K562 (cell line): ENCODE measurements around the gene IL34. TPM values are rescaled to one million over a fixed set of nuclear protein-coding genes. Genes with fewer than 3 reads are reported as not detected.
A peak's percentile ranks its signal among the peaks of the same experiment; 100 is the strongest.

Experiments used
- ATAC-seq: fragments of 200-7000 bp; cut with Tn5 transposase; 3 replicates; pipeline ENCODE4 v1.9.1; 2020; ENCODE audit warnings: moderate library complexity
- BruUV-seq: library from RNA; stranded (reverse); fragments of 400-500 nt; replicated peaks from 2 replicates; lab custom pipeline; 2021; lab: Mats Ljungman, UMichigan
- CTCF ChIA-PET: fragments of 300-600 bp; formaldehyde crosslinking; extraction: SDS; loops from one replicate; lab custom pipeline; 2021; ENCODE audit warnings: low intra/inter-chr PET ratio; lab: Yijun Ruan, JAX
- POLR2A ChIA-PET: fragments of 300-600, 350-650 bp; sonication (Branson Sonifier 250); formaldehyde crosslinking; extraction: SDS; loops from one replicate; lab custom pipeline; 2021; ENCODE audit warnings: antibody characterized with exemption, inconsistent platforms; lab: Yijun Ruan, JAX
- DNase-seq, 4 experiments: peaks; one replicate each; pipeline versions ENCODE4 v3.0.0 to v3.0.0-alpha.2; 2011 to 2018; ENCODE audit warnings: low spot score in 3 of 4, mixed read lengths in 3 of 4; ENCODE audit errors: extremely low read depth in 1 of 4
- FAIRE-seq: peaks from 2 replicates; lab custom pipeline; 2011; peaks lifted over from hg19 to GRCh38; lab: Jason Lieb, UNC
- H2AFZ ChIP-seq: 2 replicates; pipeline ENCODE4 v1.6.0; 2011; ENCODE audit warnings: low read depth, low read length, control low read depth, inconsistent platforms
- H3K27ac ChIP-seq: fragments of 200-600 bp; 3 replicates; pipeline ENCODE4 v1.8.0; 2011; ENCODE audit warnings: low read depth, mild to moderate bottlenecking, control low read depth, inconsistent platforms, low read length, moderate library complexity, mixed read lengths; ENCODE audit errors: extremely low read depth
- H3K27me3 ChIP-seq, 2 experiments: fragments of 300-600 bp in 1 of 2; 2 replicates in 1 of 2; 3 replicates in 1 of 2; pipeline versions ENCODE4 v1.6.0 to v1.8.0; 2011; ENCODE audit warnings: inconsistent platforms in 2 of 2, low read length in 2 of 2, mild to moderate bottlenecking in 1 of 2, mixed read lengths in 1 of 2, moderate library complexity in 1 of 2; ENCODE audit not compliant: control insufficient read depth in 2 of 2, insufficient read depth in 2 of 2
- H3K36me3 ChIP-seq: fragments of 300-600 bp; 3 replicates; pipeline ENCODE4 v1.8.0; 2011; ENCODE audit warnings: mild to moderate bottlenecking, low read length, inconsistent platforms; ENCODE audit not compliant: control insufficient read depth, insufficient read depth
- H3K4me1 ChIP-seq, 2 experiments: fragments of 200-600 bp in 1 of 2; replicated peaks in 1 of 2; 2 replicates in 1 of 2; 3 replicates in 1 of 2; pipeline versions ENCODE4 v1.5.1 to v1.8.0; 2011; ENCODE audit warnings: inconsistent platforms in 2 of 2, low read length in 2 of 2, mild to moderate bottlenecking in 1 of 2, mixed read lengths in 1 of 2, moderate library complexity in 1 of 2; ENCODE audit not compliant: control insufficient read depth in 2 of 2, insufficient read depth in 2 of 2
- H3K4me2 ChIP-seq: 2 replicates; pipeline ENCODE4 v1.6.1; 2011; ENCODE audit warnings: low read length, control low read depth, inconsistent platforms, mixed read lengths; ENCODE audit not compliant: insufficient read depth
- H3K4me3 ChIP-seq: fragments of 200-600 bp; sonication (generic), shearing (Covaris generic); 2 replicates; pipeline ENCODE4 v1.5.1; 2016; ENCODE audit warnings: control low read depth, inconsistent platforms
- H3K79me2 ChIP-seq: fragments of 200-600 bp; 3 replicates; pipeline ENCODE4 v1.8.0; 2011; ENCODE audit warnings: low read length, inconsistent platforms; ENCODE audit not compliant: control insufficient read depth, insufficient read depth
- H3K9ac ChIP-seq, 2 experiments: 2 replicates each; pipeline versions ENCODE4 v1.6.0 to v1.6.1; 2011; ENCODE audit warnings: low read depth in 2 of 2, low read length in 2 of 2, control low read depth in 1 of 2, inconsistent platforms in 1 of 2, mild to moderate bottlenecking in 1 of 2, mixed read lengths in 1 of 2; ENCODE audit not compliant: insufficient read depth in 1 of 2
- H3K9me1 ChIP-seq: one replicate; pipeline ENCODE4 v1.6.0; 2011; ENCODE audit warnings: inconsistent platforms, mild to moderate bottlenecking, low read length, moderate library complexity; ENCODE audit not compliant: control insufficient read depth, insufficient read depth
- H3K9me3 ChIP-seq: replicated peaks from 2 replicates; pipeline ENCODE4 v1.5.1; 2011; ENCODE audit warnings: low read depth, low read length, inconsistent platforms; ENCODE audit not compliant: control insufficient read depth, insufficient read depth
- H4K20me1 ChIP-seq: replicated peaks from 2 replicates; pipeline ENCODE4 v1.6.1; 2011; ENCODE audit warnings: low read length, inconsistent platforms, mixed read lengths; ENCODE audit not compliant: control insufficient read depth, insufficient read depth
- CBX8 ChIP-seq: fragments of 200-600 bp; sonication (generic); IDR thresholded peaks from 2 replicates; pipeline ENCODE4 v1.6.1; 2012; ENCODE audit warnings: borderline replicate concordance, mixed run types, low read depth, mild to moderate bottlenecking, moderate library complexity, mixed read lengths, low read length, control low read depth, inconsistent platforms; ENCODE audit not compliant: poor library complexity, severe bottlenecking; ENCODE audit errors: extremely low read depth
- ZBTB33 ChIP-seq: sonication (generic); formaldehyde crosslinking; IDR thresholded peaks from 2 replicates; pipeline ENCODE4 v1.8.1; 2023; ENCODE audit warnings: mild to moderate bottlenecking, missing genetic modification reagents
- WGBS: fragments of 100-300 bp; shearing (Covaris generic); methylation state at CpG from one replicate; pipeline ENCODE4 v1.1.6; 2016; ENCODE audit warnings: low coverage, mixed read lengths; ENCODE audit not compliant: insufficient coverage; ENCODE audit errors: missing lambda C conversion rate; 5-methylcytosine and 5-hydroxymethylcytosine counted together
- in situ Hi-C: fragments of 300-500 bp; cut with MboI; formaldehyde crosslinking; loops from 4 replicates; pipeline ENCODE4 v1.15.0; 2018; ENCODE audit warnings: inconsistent platforms, mixed read lengths
- intact Hi-C: fragments of 100-400 bp; cut with micrococcal nuclease; formaldehyde crosslinking; loops from 2 replicates; pipeline ENCODE4 v1.14.2; 2022
- polyA plus RNA-seq, 8 experiments: library from polyadenylated mRNA; depleted of rRNA in 4 of 8; stranded (reverse) in 5 of 8; unstranded in 3 of 8; fragments of >200 nt; fragmentation: Nextera tagmentation in 2 of 8; fragmentation: Illumina TruSeq in 1 of 8; extraction: Ambion mirVana in 2 of 8; extraction: Trizol in 1 of 8; gene quantifications; 2 replicates each; pipeline versions ENCODE4 v1.2.1 to v1.2.3, GENCODE V29; 2011 to 2014; ENCODE audit warnings: inconsistent platforms in 1 of 8, missing spikeins in 1 of 8
- total RNA-seq, 7 experiments: library from RNA; depleted of rRNA in 6 of 7; stranded (reverse); fragments of >200 nt in 6 of 7; fragmentation: Illumina TruSeq in 2 of 7; extraction: Trizol in 2 of 7; gene quantifications; 2 replicates each; pipeline versions ENCODE4 v1.2.1 to v1.2.3, GENCODE V29; 2011 to 2021; ENCODE audit warnings: low replicate concordance in 1 of 7

IL34 gene
- total and polyA plus RNA-seq, 9 of the 15 experiments (the other 6 are each of a cell fraction or from before 2014, with no cell fraction given): 0.07 to 0.18 (median 0.10) TPM; not detected in 6

GRCh38 chr16:70689035-70689969 is 42.9 kb downstream of the IL34 start:
- Histone ChIP-seq H3K9me1 (no peaks in the 10 kb centered on the region), H3K27me3 (no peaks in the 10 kb centered on the region), H3K4me1 (peaks cover 15 to 82% of the 10 kb centered on the region in 2 experiments), H3K36me3 (peaks cover 11% of the 10 kb centered on the region; the same call in 1 of the 3 replicates), H3K4me3 (no peak overlapping the region), H4K20me1 (no peaks in the 10 kb centered on the region), H3K4me2 (no peak overlapping the region), H3K79me2 (peaks cover 14% of the 10 kb centered on the region), H3K9me3 (no peaks in the 10 kb centered on the region), H2AFZ (no peak overlapping the region), H3K9ac (peak overlapping the region in 1 of 2 experiments; percentile 20; a peak in 1 of 4 replicates), H3K27ac (no peak overlapping the region)
- DNase-seq (no peak), FAIRE-seq (no peak), ATAC-seq (no peak)
- peak; percentile 69; the same call in 1 of the 2 replicates for TF ChIP-seq ZBTB33 (CRISPR knock-in tag)
- no peak for TF ChIP-seq CBX8
- no TSS peak for BruUV-seq
- intact Hi-C loops (loop anchor here (5.0 kb wide), 2 partner anchors 48 to 83 kb away; no protein-coding TSS in a partner anchor), in situ Hi-C loops (no loop called here)
- CTCF ChIA-PET: no interaction called here
- POLR2A ChIA-PET: interaction anchor here (0.6 to 0.7 kb wide), 2 partner anchors 82 to 104 kb away, joined by 3 read pairs; no protein-coding TSS in a partner anchor
- WGBS: 83% methylated on average over 19 of the region's 22 CpGs
